ENCODE measurements around the gene WFDC1. TPM values are rescaled to one million over a fixed set of nuclear protein-coding genes. Genes with fewer than 3 reads are reported as not detected.

Gene WFDC1
- total RNA-seq, 2 donors from 2014 or later = 0.59 to 3.3 TPM

- Histone ChIP-seq H3K4me1 (no peaks in the 10 kb centered on the region), H3K9me3 (no peaks in the 10 kb centered on the region), H3K27ac (no peak overlapping the region), H3K27me3 (peaks cover 0 to 4% of the 10 kb centered on the region in 2 donors), H3K36me3 (no peaks in the 10 kb centered on the region), H3K4me3 (no peak overlapping the region)
- DNase-seq (ENCODE audit: low spot score) = no peak
- TF ChIP-seq CTCF (IDR thresholded peaks at IDR 0.05) = peak in 1 of 2 donors; percentile 68
Observed at GRCh38 chr16:84308120-84308519, 13.4 kb downstream of the WFDC1 start.

GRCh38 chr16:84310642-84311041 is 16.0 kb downstream of the WFDC1 start:
- Histone ChIP-seq H3K9me3 (no peaks in the 10 kb centered on the region), H3K27ac (no peak overlapping the region), H3K27me3 (peaks cover 0 to 4% of the 10 kb centered on the region in 2 donors), H3K4me3 (no peak overlapping the region), H3K4me1 (no peaks in the 10 kb centered on the region), H3K36me3 (no peaks in the 10 kb centered on the region)
- DNase-seq (ENCODE audit: low spot score) = no peak
- no peak for TF ChIP-seq CTCF (IDR thresholded peaks at IDR 0.05)

GRCh38 chr16:84312783-84313382 is 18.2 kb downstream of the WFDC1 start:
- TF ChIP-seq CTCF (IDR thresholded peaks at IDR 0.05) = no peak
- Histone ChIP-seq H3K27ac (no peak overlapping the region), H3K4me1 (no peaks in the 10 kb centered on the region), H3K27me3 (peaks cover 0 to 4% of the 10 kb centered on the region in 2 donors), H3K36me3 (no peaks in the 10 kb centered on the region), H3K4me3 (no peak overlapping the region), H3K9me3 (peaks cover 0 to 3% of the 10 kb centered on the region in 2 donors)
- no peak for DNase-seq (ENCODE audit: low spot score)

- peaks cover 0 to 6% of the 10 kb centered on the region in 2 donors for H3K9me3 ChIP-seq
- no peak overlapping the region for H3K4me3 ChIP-seq
- TF ChIP-seq CTCF (IDR thresholded peaks at IDR 0.05) = no peak
- no peaks in the 10 kb centered on the region for H3K36me3 ChIP-seq
- H3K27ac ChIP-seq = no peak overlapping the region
- peaks cover 0 to 4% of the 10 kb centered on the region in 2 donors for H3K27me3 ChIP-seq
- no peaks in the 10 kb centered on the region for H3K4me1 ChIP-seq
- no peak for DNase-seq (ENCODE audit: low spot score)
Observed at GRCh38 chr16:84313921-84314320, 19.2 kb downstream of the WFDC1 start.

- H3K27me3 ChIP-seq = peaks cover 0 to 4% of the 10 kb centered on the region in 2 donors
- H3K9me3 ChIP-seq = peaks cover 0 to 6% of the 10 kb centered on the region in 2 donors
- no peak for TF ChIP-seq CTCF (IDR thresholded peaks at IDR 0.05)
- no peak overlapping the region for H3K4me3 ChIP-seq
- H3K4me1 ChIP-seq = no peaks in the 10 kb centered on the region
- H3K36me3 ChIP-seq = no peaks in the 10 kb centered on the region
- no peak for DNase-seq (ENCODE audit: low spot score)
- H3K27ac ChIP-seq = no peak overlapping the region
Observed at GRCh38 chr16:84314373-84314772, 19.7 kb downstream of the WFDC1 start.

GRCh38 chr16:84314814-84315213 is 20.1 kb downstream of the WFDC1 start:
- no peaks in the 10 kb centered on the region for H3K4me1 ChIP-seq
- no peak for DNase-seq (ENCODE audit: low spot score)
- no peak overlapping the region for H3K4me3 ChIP-seq
- H3K27ac ChIP-seq = no peak overlapping the region
- peaks cover 0 to 4% of the 10 kb centered on the region in 2 donors for H3K27me3 ChIP-seq
- H3K36me3 ChIP-seq = no peaks in the 10 kb centered on the region
- peaks cover 0 to 6% of the 10 kb centered on the region in 2 donors for H3K9me3 ChIP-seq
- no peak for TF ChIP-seq CTCF (IDR thresholded peaks at IDR 0.05)
